HG02884 (cell line): ENCODE measurements around the gene SPAG9.

Experiments
- ATAC-seq: cut with Tn5 transposase; IDR thresholded peaks from one replicate; pipeline ENCODE4 v1.9.1; 2021; ENCODE audit warnings: mild to moderate bottlenecking, moderate library complexity; ENCODE audit not compliant: unreplicated experiment

SPAG9 gene

GRCh38 chr17:51050291-51051033 lies 70.2 kb downstream of the SPAG9 start:
- peak; percentile 89 for ATAC-seq

- no peak for ATAC-seq
Measured at GRCh38 chr17:51046514-51047384, 73.9 kb downstream of the SPAG9 start.

GRCh38 chr17:51046046-51046445 lies 74.6 kb downstream of the SPAG9 start:
- ATAC-seq: no peak

DNA sequence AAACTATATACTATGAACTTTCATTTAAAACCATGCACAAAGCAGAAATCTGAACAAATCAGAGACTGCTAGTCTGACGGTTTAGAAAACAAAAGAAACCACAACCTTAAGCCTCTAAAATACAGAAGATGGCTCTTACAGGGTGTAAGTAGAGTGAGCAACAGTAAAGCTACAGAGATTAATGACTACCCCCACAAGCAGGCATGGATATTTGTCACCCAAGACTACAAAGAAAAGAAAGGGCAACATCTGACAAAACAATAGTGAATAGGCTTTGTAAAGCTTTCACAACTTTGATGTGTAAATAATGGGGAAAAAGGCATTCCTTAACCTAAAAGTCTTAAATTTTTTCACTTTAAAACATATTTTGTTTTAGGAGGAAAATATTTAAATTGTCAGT lies 75.0 kb downstream of the SPAG9 start:
- ATAC-seq: no peak

GRCh38 chr17:51044976-51045375 lies 75.7 kb downstream of the SPAG9 start:
- no peak for ATAC-seq

DNA sequence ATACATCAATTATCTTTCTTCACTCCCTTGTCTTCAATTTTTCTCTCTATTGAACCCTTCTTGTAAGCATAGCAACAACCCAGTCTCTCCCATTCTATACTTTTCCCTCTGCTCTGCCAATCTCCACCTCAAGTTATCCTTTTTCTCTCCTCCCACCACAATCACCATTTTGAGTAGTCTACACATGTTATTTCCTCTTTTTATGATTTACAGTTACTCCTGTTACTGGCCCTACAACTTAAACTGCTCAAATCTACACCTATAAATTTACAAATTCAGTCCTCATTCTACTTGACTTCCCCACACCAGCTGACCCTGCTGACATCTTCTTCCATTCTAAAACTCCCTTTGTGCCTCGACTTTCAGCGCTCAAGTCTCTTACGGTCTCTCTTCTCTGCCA lies 84.6 kb downstream of the SPAG9 start:
- ATAC-seq: no peak

- ATAC-seq: no peak
Measured at GRCh38 chr17:51035431-51035830, 85.2 kb downstream of the SPAG9 start.

DNA sequence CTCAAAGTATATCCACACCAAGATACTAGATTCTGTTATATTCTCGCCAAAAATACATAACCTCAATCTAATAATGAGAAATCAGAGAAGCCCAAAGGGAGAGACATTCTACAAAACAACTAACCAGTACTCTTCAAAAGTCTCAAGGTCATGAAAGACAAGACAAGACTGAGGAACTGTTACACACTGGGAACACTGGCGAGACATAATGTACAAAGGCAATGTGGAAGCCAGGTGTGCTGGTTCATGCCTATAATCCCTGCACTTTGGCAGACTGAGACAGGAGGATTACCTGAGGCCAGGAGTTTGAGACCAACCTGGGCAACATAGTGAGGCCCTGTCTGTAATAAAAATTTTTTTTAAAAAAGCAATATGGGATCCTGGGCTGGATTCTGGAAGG lies 85.9 kb downstream of the SPAG9 start:
- no peak for ATAC-seq

GRCh38 chr17:51032850-51033249 lies 87.8 kb downstream of the SPAG9 start:
- ATAC-seq: no peak

DNA sequence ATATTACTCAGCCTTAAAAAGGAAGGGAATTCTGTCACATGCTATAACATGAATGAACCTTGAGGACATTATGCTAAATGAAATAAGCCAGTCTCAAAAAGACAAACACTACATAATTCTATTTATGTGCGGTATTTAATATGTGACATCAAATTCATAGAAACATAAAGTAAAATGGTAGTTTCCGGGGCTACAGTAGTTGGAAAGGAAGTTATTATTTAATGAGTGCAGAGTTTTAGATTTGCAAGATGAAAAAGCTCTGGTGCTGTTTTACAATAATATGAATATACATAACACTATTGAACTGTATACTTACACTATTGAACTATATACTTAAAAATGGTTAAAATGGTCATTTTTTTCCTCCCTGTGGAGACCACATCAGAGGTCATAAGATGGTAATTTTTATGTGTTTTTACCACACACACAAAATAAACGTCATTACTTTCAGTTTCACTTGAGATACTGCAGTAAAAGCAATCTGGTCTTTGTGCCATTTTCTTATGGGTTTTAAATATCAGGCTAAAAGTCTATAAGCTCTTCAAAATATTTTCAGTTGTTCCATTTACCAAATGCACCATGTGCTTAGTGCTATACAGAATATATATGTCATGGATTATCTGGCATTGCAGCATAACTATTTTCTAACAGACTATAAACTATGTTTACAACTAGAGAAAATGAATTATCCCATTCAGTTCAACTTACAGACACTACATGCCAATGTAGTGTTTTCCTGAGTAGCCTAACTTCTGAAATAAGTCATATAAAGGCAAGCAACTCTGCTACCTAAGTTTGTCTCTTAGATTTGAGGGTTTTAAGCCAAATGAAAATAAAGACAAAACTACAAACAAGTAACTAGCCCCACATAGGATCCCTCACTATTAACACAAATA lies 90.9 kb downstream of the SPAG9 start:
- ATAC-seq: no peak

- no peak for ATAC-seq
Measured at GRCh38 chr17:51029142-51029541, 91.5 kb downstream of the SPAG9 start.

- no peak for ATAC-seq
Measured at GRCh38 chr17:51028176-51028863, 92.3 kb downstream of the SPAG9 start.

- ATAC-seq: no peak
Measured at GRCh38 chr17:51018541-51018940, 102.1 kb downstream of the SPAG9 start.

GRCh38 chr17:51017270-51017669 lies 103.4 kb downstream of the SPAG9 start:
- no peak for ATAC-seq

DNA sequence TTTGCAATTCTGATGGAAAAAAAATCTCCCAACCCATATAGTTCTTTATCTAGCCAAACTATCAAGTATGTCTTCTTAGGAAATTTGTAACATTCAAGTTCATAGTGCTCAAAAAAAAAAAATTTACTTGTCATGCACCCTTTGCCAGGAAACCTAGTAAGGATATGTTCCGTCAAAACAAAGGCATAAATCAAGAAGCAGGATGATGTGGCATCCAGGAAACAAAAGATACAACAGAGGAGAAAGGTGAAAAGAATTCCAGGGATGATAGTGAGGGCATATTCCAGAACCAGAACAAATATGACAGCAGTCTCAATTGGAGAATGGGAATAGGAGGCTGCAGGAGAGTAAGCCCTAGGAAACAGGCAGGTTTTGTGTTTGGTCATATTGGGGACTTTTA lies 104.6 kb downstream of the SPAG9 start:
- no peak for ATAC-seq

DNA sequence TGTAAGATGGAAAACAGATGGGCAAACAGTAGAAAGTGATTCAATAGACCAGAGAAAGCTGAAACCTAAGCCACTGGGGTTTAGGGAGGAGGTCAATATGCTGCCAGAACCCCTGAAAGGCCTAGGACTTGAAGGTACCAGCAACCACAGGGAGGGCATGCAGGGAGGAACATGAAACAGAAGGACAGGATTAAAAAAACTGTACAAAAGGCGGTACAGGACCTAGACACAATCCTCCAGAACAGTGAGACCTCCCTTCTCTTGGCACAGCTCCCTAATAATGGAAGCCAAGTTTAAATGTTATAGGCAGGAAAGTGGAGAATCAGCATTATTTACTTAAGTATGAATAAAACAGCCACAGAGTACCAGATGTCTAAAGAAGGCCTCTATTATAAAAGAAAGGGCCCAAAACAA lies 105.5 kb downstream of the SPAG9 start:
- ATAC-seq: no peak

GRCh38 chr17:51014129-51014528 lies 106.5 kb downstream of the SPAG9 start:
- ATAC-seq: no peak

- no peak for ATAC-seq
Measured at GRCh38 chr17:51013322-51013721, 107.3 kb downstream of the SPAG9 start.

GRCh38 chr17:51012538-51012937 lies 108.1 kb downstream of the SPAG9 start:
- ATAC-seq: no peak

DNA sequence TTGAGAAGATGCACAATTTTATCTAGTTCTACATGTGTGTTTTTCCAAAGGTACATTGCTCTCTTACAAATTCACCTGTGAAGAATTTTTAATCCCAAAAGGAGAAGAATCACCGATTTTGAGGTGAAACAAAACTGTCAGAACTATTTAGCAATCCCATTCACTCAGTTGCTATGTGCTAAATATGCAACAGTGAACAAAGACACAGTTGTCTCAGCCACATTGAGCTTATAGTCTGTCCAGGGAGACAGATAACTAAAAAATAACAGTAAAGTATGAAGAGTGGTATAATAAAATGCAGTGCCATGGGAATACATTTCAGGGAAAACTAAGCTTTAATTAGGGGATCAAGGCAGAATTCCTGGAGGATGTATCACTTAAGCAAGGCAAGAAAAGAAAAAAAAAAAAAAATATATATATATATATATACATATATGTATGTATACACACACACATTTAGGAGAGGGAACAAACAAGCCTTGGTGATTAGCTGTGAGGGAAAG lies 110.4 kb downstream of the SPAG9 start:
- no peak for ATAC-seq
